Measurements from ENCODE around the gene SETD7. TPM values are rescaled to one million over a fixed set of nuclear protein-coding genes. Genes with fewer than 3 reads are reported as not detected.

Gene SETD7
- total RNA-seq, 2 donors from 2014 or later = 71.7 to 100 TPM

- Histone ChIP-seq H3K4me1 (replicated peaks) (no peaks in the 10 kb centered on the region), H3K9me3 (no peaks in the 10 kb centered on the region), H3K27me3 (replicated peaks; ENCODE audit: insufficient read depth) (no peaks in the 10 kb centered on the region), H3K4me3 (no peak overlapping the region), H3K27ac (no peak overlapping the region), H3K36me3 (no peaks in the 10 kb centered on the region)
- intact Hi-C loops (cut with DNase I) = no loop called here
- WGBS = over 99% methylated on average over 4 of the region's 4 CpGs
- no peak for DNase-seq (ENCODE audit: low spot score)
- TF ChIP-seq POLR2AphosphoS5 (IDR thresholded peaks at IDR 0.05) = no peak
- TF ChIP-seq POLR2A (IDR thresholded peaks at IDR 0.05) = no peak
- no peak for TF ChIP-seq CTCF (IDR thresholded peaks at IDR 0.05)
Observed at GRCh38 chr4:139476363-139476762, 79.7 kb downstream of the SETD7 start.

GRCh38 chr4:139472852-139473251 is 83.2 kb downstream of the SETD7 start:
- H3K27ac ChIP-seq = no peak overlapping the region
- H3K27me3 ChIP-seq (replicated peaks; ENCODE audit: insufficient read depth) = no peaks in the 10 kb centered on the region
- no peak for DNase-seq (ENCODE audit: low spot score)
- no peaks in the 10 kb centered on the region for H3K4me1 ChIP-seq (replicated peaks)
- H3K4me3 ChIP-seq = no peak overlapping the region
- H3K36me3 ChIP-seq = no peaks in the 10 kb centered on the region
- intact Hi-C loops (cut with DNase I) = no loop called here
- 75% methylated on average over 3 of the region's 3 CpGs for WGBS
- H3K9me3 ChIP-seq = no peaks in the 10 kb centered on the region
- TF ChIP-seq CTCF (IDR thresholded peaks at IDR 0.05) = no peak
- TF ChIP-seq POLR2AphosphoS5 (IDR thresholded peaks at IDR 0.05) = no peak
- TF ChIP-seq POLR2A (IDR thresholded peaks at IDR 0.05) = no peak

- no peaks in the 10 kb centered on the region for H3K36me3 ChIP-seq
- TF ChIP-seq POLR2A (IDR thresholded peaks at IDR 0.05) (no peak), POLR2AphosphoS5 (IDR thresholded peaks at IDR 0.05) (no peak), CTCF (IDR thresholded peaks at IDR 0.05) (no peak)
Observed at GRCh38 chr4:139470997-139471665, 84.9 kb downstream of the SETD7 start.

GRCh38 chr4:139470295-139470694 is 85.7 kb downstream of the SETD7 start:
- H3K27me3 ChIP-seq (replicated peaks; ENCODE audit: insufficient read depth) = no peaks in the 10 kb centered on the region
- H3K36me3 ChIP-seq = no peaks in the 10 kb centered on the region
- TF ChIP-seq POLR2A (IDR thresholded peaks at IDR 0.05) (no peak), POLR2AphosphoS5 (IDR thresholded peaks at IDR 0.05) (no peak), CTCF (IDR thresholded peaks at IDR 0.05) (no peak)
- no peak overlapping the region for H3K27ac ChIP-seq
- intact Hi-C loops (cut with DNase I) = no loop called here
- H3K4me3 ChIP-seq = no peak overlapping the region
- H3K4me1 ChIP-seq (replicated peaks) = no peaks in the 10 kb centered on the region
- no peak for DNase-seq (ENCODE audit: low spot score)
- no peaks in the 10 kb centered on the region for H3K9me3 ChIP-seq

More at GRCh38 chr4:139470997-139471665, 84.9 kb downstream of the SETD7 start:
- no peak for DNase-seq (ENCODE audit: low spot score)
- Histone ChIP-seq H3K4me1 (replicated peaks) (no peaks in the 10 kb centered on the region), H3K27ac (no peak overlapping the region), H3K4me3 (no peak overlapping the region), H3K9me3 (no peaks in the 10 kb centered on the region), H3K27me3 (replicated peaks; ENCODE audit: insufficient read depth) (no peaks in the 10 kb centered on the region)
- 99% methylated on average over 6 of the region's 6 CpGs for WGBS
- intact Hi-C loops (cut with DNase I) = no loop called here

- WGBS = 76% methylated on average over 1 of the region's 1 CpG
- Histone ChIP-seq H3K9me3 (no peaks in the 10 kb centered on the region), H3K36me3 (no peaks in the 10 kb centered on the region), H3K27ac (no peak overlapping the region), H3K4me3 (no peak overlapping the region), H3K27me3 (replicated peaks; ENCODE audit: insufficient read depth) (no peaks in the 10 kb centered on the region), H3K4me1 (replicated peaks) (no peaks in the 10 kb centered on the region)
- TF ChIP-seq POLR2AphosphoS5 (IDR thresholded peaks at IDR 0.05) = no peak
- no peak for TF ChIP-seq CTCF (IDR thresholded peaks at IDR 0.05)
- TF ChIP-seq POLR2A (IDR thresholded peaks at IDR 0.05) = no peak
- no peak for DNase-seq (ENCODE audit: low spot score)
- intact Hi-C loops (cut with DNase I) = no loop called here
Observed at GRCh38 chr4:139469869-139470268, 86.2 kb downstream of the SETD7 start.

Measured in prostate gland (tissue), 2 donors.